Caco-2 (cell line): ENCODE measurements around the gene EML4. TPM values are rescaled to one million over a fixed set of nuclear protein-coding genes. Genes with fewer than 3 reads are reported as not detected.
A peak's percentile ranks its signal among the peaks of the same experiment; 100 is the strongest.

Source experiments
- BruUV-seq: library from RNA; stranded (reverse); fragments of 400-500 nt; replicated peaks from 2 replicates; lab custom pipeline; 2021; lab: Mats Ljungman, UMichigan
- CTCF ChIA-PET: fragments of 300-600 bp; sonication (Branson Sonifier 250); formaldehyde crosslinking; loops from one replicate; lab custom pipeline; 2022; ENCODE audit warnings: antibody characterized with exemption; lab: Charles Lee
- POLR2A ChIA-PET: fragments of 300-600 bp; sonication (Branson Sonifier 250); formaldehyde crosslinking; loops from one replicate; lab custom pipeline; 2022; ENCODE audit warnings: antibody characterized with exemption; lab: Charles Lee
- DNase-seq, 2 experiments: peaks; one replicate each; pipeline versions ENCODE4 v3.0.0 to v3.0.0-alpha.2; 2020 to 2022
- H3K27me3 ChIP-seq: replicated peaks from 2 replicates; pipeline ENCODE4 v1.6.0; 2011; ENCODE audit warnings: low read length; ENCODE audit not compliant: control insufficient read depth, insufficient read depth
- H3K36me3 ChIP-seq: 2 replicates; pipeline ENCODE4 v1.5.1; 2011; ENCODE audit warnings: low read length; ENCODE audit not compliant: control insufficient read depth, insufficient read depth
- H3K4me1 ChIP-seq: fragments of 250-450 bp; sonication (Bioruptor Pico); 2 replicates; pipeline ENCODE4 v1.5.1; 2020; ENCODE audit warnings: mild to moderate bottlenecking
- H3K4me3 ChIP-seq: 2 replicates; pipeline ENCODE4 v1.5.1; 2011; ENCODE audit warnings: low read depth, mild to moderate bottlenecking, control low read depth, low read length
- H3K9me3 ChIP-seq: fragments of 250-450 bp; sonication (Bioruptor Pico); 2 replicates; pipeline ENCODE4 v1.5.1; 2020; ENCODE audit warnings: mild to moderate bottlenecking, moderate library complexity
- H3K27ac Mint-ChIP-seq: one replicate; pipeline ENCODE4 v1.8.0; 2022; ENCODE audit warnings: mixed read lengths; ENCODE audit not compliant: unreplicated experiment
- H3K27me3 Mint-ChIP-seq: one replicate; pipeline ENCODE4 v1.8.0; 2022; ENCODE audit warnings: mixed read lengths; ENCODE audit not compliant: insufficient read depth, unreplicated experiment
- H3K36me3 Mint-ChIP-seq: one replicate; pipeline ENCODE4 v1.8.0; 2022; ENCODE audit warnings: mild to moderate bottlenecking, mixed read lengths; ENCODE audit not compliant: insufficient read depth, unreplicated experiment
- H3K4me1 Mint-ChIP-seq: one replicate; pipeline ENCODE4 v1.8.0; 2022; ENCODE audit warnings: low read depth, mixed read lengths; ENCODE audit not compliant: unreplicated experiment
- H3K4me3 Mint-ChIP-seq: one replicate; pipeline ENCODE4 v1.8.0; 2022; ENCODE audit warnings: mild to moderate bottlenecking, moderate library complexity, mixed read lengths; ENCODE audit not compliant: unreplicated experiment
- H3K9me3 Mint-ChIP-seq: one replicate; pipeline ENCODE4 v1.8.0; 2022; ENCODE audit warnings: mixed read lengths; ENCODE audit not compliant: unreplicated experiment
- intact Hi-C: fragments of 100-400 bp; cut with micrococcal nuclease; formaldehyde crosslinking; loops from one replicate; pipeline ENCODE4 v1.10.0; 2022; ENCODE audit not compliant: unreplicated experiment
- total RNA-seq: library from RNA; stranded (reverse); gene quantifications from 2 replicates; pipeline ENCODE4 v1.2.3, GENCODE V29; 2022
- TF ChIP-seq, protein P1 (sequence below), 2 experiments: fragments of 200-600 bp in 1 of 2; IDR thresholded peaks; 1 replicate in 1 of 2; 2 replicates in 1 of 2; pipeline versions ENCODE4 v1.5.1 to v1.8.0; 2011 to 2022; ENCODE audit warnings: antibody characterized with exemption in 1 of 2, control low read depth in 1 of 2, inconsistent platforms in 1 of 2, low read depth in 1 of 2, low read length in 1 of 2, mild to moderate bottlenecking in 1 of 2, moderate library complexity in 1 of 2; ENCODE audit not compliant: insufficient read depth in 1 of 2, severe bottlenecking in 1 of 2, unreplicated experiment in 1 of 2

EML4 gene
- total RNA-seq, 1 experiment from 2014 or later = 125 TPM

DNA sequence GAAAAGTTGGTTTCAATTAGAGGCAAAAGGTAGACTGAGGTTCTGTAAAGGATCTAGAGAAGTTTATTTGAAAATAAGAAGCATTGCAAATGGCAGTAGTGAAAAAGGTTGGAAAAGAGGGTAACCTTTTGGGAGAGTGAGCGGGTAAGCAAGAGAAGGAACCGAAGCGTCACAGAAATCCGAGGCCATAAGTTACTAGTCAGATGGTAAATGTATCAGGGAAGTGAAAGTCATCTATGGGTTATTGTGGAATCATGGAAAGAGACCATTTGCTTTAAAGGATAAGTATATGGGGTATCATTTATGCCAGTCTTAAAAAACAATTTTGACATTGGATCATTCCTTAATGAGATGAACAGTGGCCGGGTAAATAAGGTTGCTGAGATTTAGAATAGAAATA lies 30.5 kb downstream of the EML4 start:
- ChIA-PET POLR2A (no interaction called here), CTCF (no interaction called here)
- peaks cover 4% of the 10 kb centered on the region; the same call in 1 of the 2 replicates for H3K36me3 ChIP-seq
- TF ChIP-seq, protein P1, sequence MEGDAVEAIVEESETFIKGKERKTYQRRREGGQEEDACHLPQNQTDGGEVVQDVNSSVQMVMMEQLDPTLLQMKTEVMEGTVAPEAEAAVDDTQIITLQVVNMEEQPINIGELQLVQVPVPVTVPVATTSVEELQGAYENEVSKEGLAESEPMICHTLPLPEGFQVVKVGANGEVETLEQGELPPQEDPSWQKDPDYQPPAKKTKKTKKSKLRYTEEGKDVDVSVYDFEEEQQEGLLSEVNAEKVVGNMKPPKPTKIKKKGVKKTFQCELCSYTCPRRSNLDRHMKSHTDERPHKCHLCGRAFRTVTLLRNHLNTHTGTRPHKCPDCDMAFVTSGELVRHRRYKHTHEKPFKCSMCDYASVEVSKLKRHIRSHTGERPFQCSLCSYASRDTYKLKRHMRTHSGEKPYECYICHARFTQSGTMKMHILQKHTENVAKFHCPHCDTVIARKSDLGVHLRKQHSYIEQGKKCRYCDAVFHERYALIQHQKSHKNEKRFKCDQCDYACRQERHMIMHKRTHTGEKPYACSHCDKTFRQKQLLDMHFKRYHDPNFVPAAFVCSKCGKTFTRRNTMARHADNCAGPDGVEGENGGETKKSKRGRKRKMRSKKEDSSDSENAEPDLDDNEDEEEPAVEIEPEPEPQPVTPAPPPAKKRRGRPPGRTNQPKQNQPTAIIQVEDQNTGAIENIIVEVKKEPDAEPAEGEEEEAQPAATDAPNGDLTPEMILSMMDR (IDR thresholded peaks at IDR 0.05; ENCODE audit: insufficient read depth in 1 of 2, low read depth in 1 of 2, low read length in 1 of 2, severe bottlenecking in 1 of 2, unreplicated experiment in 1 of 2) = no peak
- intact Hi-C loops = loop anchor here (5.0 kb wide), 1 partner anchor 128 kb away; no protein-coding TSS in a partner anchor
- no TSS peak for BruUV-seq
- peaks cover 18% of the 10 kb centered on the region for H3K9me3 Mint-ChIP-seq
- H3K4me3 ChIP-seq = no peak overlapping the region
- peaks cover 20% of the 10 kb centered on the region for H3K36me3 Mint-ChIP-seq
- no peak overlapping the region for H3K4me3 Mint-ChIP-seq
- no peaks in the 10 kb centered on the region for H3K27me3 ChIP-seq
- peak overlapping the region; percentile 3 for H3K27ac Mint-ChIP-seq
- H3K9me3 ChIP-seq = no peaks in the 10 kb centered on the region
- no peaks in the 10 kb centered on the region for H3K27me3 Mint-ChIP-seq
- H3K4me1 Mint-ChIP-seq = peaks cover 30% of the 10 kb centered on the region
- no peak for DNase-seq
- peaks cover 27% of the 10 kb centered on the region for H3K4me1 ChIP-seq

DNA sequence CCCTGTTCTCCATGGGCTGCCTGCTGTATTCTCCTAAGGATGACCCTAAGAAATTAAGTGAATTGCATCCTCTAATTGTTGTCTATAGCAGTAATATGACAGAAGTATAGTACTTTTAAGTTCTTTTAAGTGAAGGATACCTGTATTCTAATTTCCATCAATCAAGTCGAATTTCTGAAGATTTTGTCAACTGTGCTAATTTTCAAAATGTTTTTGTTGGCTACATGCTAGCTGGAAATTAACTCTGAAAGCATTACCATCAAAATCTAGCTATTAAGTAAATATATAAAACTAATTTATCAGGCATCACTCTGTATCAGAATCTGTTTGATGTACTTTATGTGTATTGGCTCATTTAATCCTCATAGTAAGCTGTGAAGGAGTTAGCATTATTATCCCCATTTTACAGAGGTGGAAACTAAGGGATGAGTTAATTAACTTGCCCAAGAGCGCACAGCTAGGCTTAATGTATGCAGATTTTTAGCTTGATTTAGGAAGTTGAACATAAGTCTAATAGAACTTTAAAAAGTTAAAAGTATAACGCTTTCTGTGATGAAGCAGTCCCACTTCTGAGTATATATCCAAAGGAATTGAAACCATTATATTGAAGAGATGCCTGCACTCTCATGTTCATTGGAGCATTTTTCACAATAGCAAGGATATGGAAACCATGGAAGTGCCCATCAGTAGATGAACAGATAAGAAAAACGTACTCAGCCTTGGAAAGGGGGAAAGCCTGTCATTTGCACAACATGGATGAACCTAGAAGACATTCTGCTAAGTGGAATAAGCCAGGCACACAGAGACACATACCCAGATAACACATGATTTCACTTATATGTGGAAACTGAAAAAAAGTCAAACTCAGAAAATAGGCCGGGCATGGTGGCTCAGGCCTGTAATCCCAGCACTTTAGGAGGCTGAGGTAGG lies 32.0 kb downstream of the EML4 start:
- peaks cover 29% of the 10 kb centered on the region for H3K4me1 Mint-ChIP-seq
- intact Hi-C loops = no loop called here
- ChIA-PET CTCF (no interaction called here), POLR2A (no interaction called here)
- peaks cover 20% of the 10 kb centered on the region for H3K36me3 Mint-ChIP-seq
- BruUV-seq = no TSS peak
- H3K27me3 ChIP-seq = no peaks in the 10 kb centered on the region
- peaks cover 4% of the 10 kb centered on the region; the same call in 1 of the 2 replicates for H3K36me3 ChIP-seq
- H3K4me3 ChIP-seq = no peak overlapping the region
- no peaks in the 10 kb centered on the region for H3K9me3 ChIP-seq
- H3K9me3 Mint-ChIP-seq = peaks cover 18% of the 10 kb centered on the region
- no peak for DNase-seq
- TF ChIP-seq, protein P1 (IDR thresholded peaks at IDR 0.05; ENCODE audit: insufficient read depth in 1 of 2, low read depth in 1 of 2, low read length in 1 of 2, severe bottlenecking in 1 of 2, unreplicated experiment in 1 of 2) = no peak
- no peaks in the 10 kb centered on the region for H3K27me3 Mint-ChIP-seq
- H3K4me1 ChIP-seq = peaks cover 11% of the 10 kb centered on the region
- no peak overlapping the region for H3K4me3 Mint-ChIP-seq
- H3K27ac Mint-ChIP-seq = no peak overlapping the region

DNA sequence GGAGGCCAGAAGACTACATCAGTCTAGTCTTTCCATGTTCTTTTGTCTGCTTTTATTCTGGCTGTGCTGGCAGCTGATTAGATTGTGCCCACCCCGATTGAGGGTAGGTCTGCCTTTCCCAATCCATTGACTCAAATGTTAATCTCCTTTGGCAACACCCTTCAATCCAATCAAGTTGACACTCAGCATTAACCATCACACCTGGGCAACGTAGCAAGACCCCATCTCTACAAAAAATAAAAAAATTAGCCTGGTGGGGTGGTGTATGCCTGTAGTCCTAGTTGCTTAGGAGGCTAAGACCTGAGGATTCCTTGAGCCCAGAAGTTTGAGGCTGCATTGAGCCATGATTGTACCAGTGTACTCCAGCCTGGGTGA lies 33.5 kb downstream of the EML4 start:
- POLR2A ChIA-PET = no interaction called here
- BruUV-seq = no TSS peak

More for the DNA sequence above, 33.5 kb downstream of the EML4 start:
- H3K4me1 Mint-ChIP-seq = peaks cover 19% of the 10 kb centered on the region
- H3K4me3 ChIP-seq = no peak overlapping the region
- H3K27me3 ChIP-seq = no peaks in the 10 kb centered on the region
- intact Hi-C loops = no loop called here
- H3K9me3 Mint-ChIP-seq = peaks cover 18% of the 10 kb centered on the region
- H3K4me1 ChIP-seq = no peaks in the 10 kb centered on the region
- H3K36me3 Mint-ChIP-seq = peaks cover 11% of the 10 kb centered on the region
- no peak overlapping the region for H3K4me3 Mint-ChIP-seq
- no peak for DNase-seq
- TF ChIP-seq, protein P1 (IDR thresholded peaks at IDR 0.05; ENCODE audit: insufficient read depth in 1 of 2, low read depth in 1 of 2, low read length in 1 of 2, severe bottlenecking in 1 of 2, unreplicated experiment in 1 of 2) = no peak
- H3K27me3 Mint-ChIP-seq = no peaks in the 10 kb centered on the region
- no peaks in the 10 kb centered on the region for H3K9me3 ChIP-seq
- H3K36me3 ChIP-seq = no peaks in the 10 kb centered on the region; the same call in 1 of the 2 replicates
- H3K27ac Mint-ChIP-seq = no peak overlapping the region
- CTCF ChIA-PET = no interaction called here
